ENCODE data around the gene TBXA2R. TPM values are rescaled to one million over a fixed set of nuclear protein-coding genes. Genes with fewer than 3 reads are reported as not detected.
A peak's percentile ranks its signal among the peaks of the same experiment; 100 is the strongest.

TBXA2R gene
- total and polyA plus RNA-seq, 2 of the 4 experiments (the other 2 are of a cell fraction), result 0.36 to 2.3 TPM

DNA sequence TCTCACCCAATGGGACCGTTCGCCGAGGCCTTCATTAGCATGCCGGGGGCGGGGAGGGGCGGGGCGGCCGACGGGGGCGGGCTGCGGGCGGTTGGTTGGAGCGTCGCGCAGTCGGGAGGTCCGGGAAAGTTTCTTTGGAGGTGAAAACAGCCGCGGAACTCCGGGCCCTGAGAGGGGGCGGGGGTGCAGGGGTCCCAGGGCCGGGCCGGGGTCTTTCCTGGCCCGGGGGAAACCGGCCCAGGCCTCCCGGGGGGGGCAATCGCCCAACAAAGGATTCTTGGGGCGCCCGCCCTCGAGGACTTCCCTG lies 33.9 kb downstream of the TBXA2R start, which contains the start of gene HMG20B:
Gene HMG20B (plus strand): TSS at position 90 of the 307 bp plus-strand sequence. CDS start 366 bp downstream, outside the sequence.
- H3K27me3 ChIP-seq (ENCODE audit: control insufficient read depth, insufficient read depth, low read length), result no peaks in the 10 kb centered on the region
- dilution Hi-C loops (cut with HindIII; ENCODE audit: low sequenced_read_pairs, unreplicated experiment) (no loop called here), intact Hi-C loops (cut with micrococcal nuclease) (no loop called here), in situ Hi-C loops (cut with MboI; ENCODE audit: low sequenced_read_pairs) (no loop called here)
- peak within 1 kb of the TSS; percentile 96 for H2AK9ac ChIP-seq (replicated peaks; ENCODE audit: low read depth, low read length, poor library complexity)
- TF ChIP-seq FOS (IDR thresholded peaks at IDR 0.05; ENCODE audit: low read depth, low read length), result no peak
- 0 out of 2 replicates have a peak, but pooled peaks have one; percentile 18 for TF ChIP-seq POLR2A (IDR thresholded peaks at IDR 0.05; ENCODE audit: low read depth, low read length)
- H3K9ac ChIP-seq (ENCODE audit: low read depth, low read length), result peak within 1 kb of the TSS; percentile 64
- peak within 1 kb of the TSS; percentile 71 for H2AK5ac ChIP-seq (ENCODE audit: low read depth, low read length)
- H3K4me3 ChIP-seq (ENCODE audit: insufficient read depth, low read depth, low read length), result peak within 1 kb of the TSS; percentile 87
- H3K18ac ChIP-seq (ENCODE audit: low read depth, low read length), result peak within 1 kb of the TSS; percentile 19
- H2BK15ac ChIP-seq (ENCODE audit: low read depth, low read length), result peak within 1 kb of the TSS; percentile 19; the same call in 1 of the 3 replicates
- H3K14ac ChIP-seq (replicated peaks; ENCODE audit: low read depth, low read length), result peak within 1 kb of the TSS; percentile 78
- no peak for ATAC-seq (ENCODE audit: low read depth)
- 0% methylated on average over 4 of the region's 30 CpGs; no CpG with 5 or more reads in 1 of the 2 experiments for WGBS, 2 experiments (ENCODE audit: extremely low coverage in 2 of 2, insufficient read length in 1 of 2)
- peak within 1 kb of the TSS; percentile 90 for H3K4me2 ChIP-seq (ENCODE audit: low read depth, low read length)
- peak within 1 kb of the TSS; percentile 37; the same call in 1 of the 2 replicates for H3K56ac ChIP-seq (ENCODE audit: extremely low read depth, insufficient read depth, low read length)
- H3K4ac ChIP-seq (ENCODE audit: low read depth, low read length), result peak within 1 kb of the TSS; percentile 61
- peak within 1 kb of the TSS; percentile 37 for H2BK5ac ChIP-seq (ENCODE audit: low read depth, low read length, poor library complexity, severe bottlenecking)
- H3K23ac ChIP-seq (ENCODE audit: low read depth, low read length), result peak within 1 kb of the TSS; percentile 82
- peak within 1 kb of the TSS; percentile 24 for H3K27ac ChIP-seq (ENCODE audit: insufficient read depth, low read length)
- ChIA-PET POLR2A (ENCODE audit: unreplicated experiment) (no interaction called here), CTCF (no interaction called here)
- H4K8ac ChIP-seq (ENCODE audit: low read depth in 2 of 2, low read length in 2 of 2), result peak within 1 kb of the TSS; percentile 86 to 99
- H3K36me3 ChIP-seq (ENCODE audit: control insufficient read depth, insufficient read depth, low read length), result peaks cover 13% of the 10 kb centered on the region; the same call in 1 of the 2 replicates
- H3K9me3 ChIP-seq (ENCODE audit: control insufficient read depth, insufficient read depth, low read length), result no peaks in the 10 kb centered on the region
- H2BK20ac ChIP-seq (ENCODE audit: low read depth, low read length), result no peak within 1 kb of the TSS
- peak within 1 kb of the TSS; percentile 46 for H4K91ac ChIP-seq (ENCODE audit: insufficient read depth, low read depth, low read length)
- no peaks in the 10 kb centered on the region for H3K4me1 ChIP-seq (ENCODE audit: control insufficient read depth, insufficient read depth, low read length)
- H4K5ac ChIP-seq (ENCODE audit: low read depth, low read length), result peak within 1 kb of the TSS; percentile 45
- BruUV-seq (replicated peaks), result no TSS peak
- peaks cover 7 to 22% of the 10 kb centered on the region in 2 experiments; a peak in 3 of 4 replicates for H3K79me1 ChIP-seq (ENCODE audit: low read depth in 1 of 2, low read length in 2 of 2)
- DNase-seq, result no peak
- peaks cover 10% of the 10 kb centered on the region; the same call in 1 of the 2 replicates for H4K20me1 ChIP-seq (ENCODE audit: insufficient read depth, low read length)
- H3K9me1 ChIP-seq (ENCODE audit: insufficient read depth, low read length), result peaks cover 4% of the 10 kb centered on the region
- peak within 1 kb of the TSS; percentile 9; the same call in 1 of the 2 replicates for H2BK120ac ChIP-seq (ENCODE audit: low read depth, low read length)
- peak within 1 kb of the TSS; percentile 91 for H2AFZ ChIP-seq (replicated peaks; ENCODE audit: low read length, poor library complexity)
